Measurements from ENCODE around the gene AKAP9.

DNA sequence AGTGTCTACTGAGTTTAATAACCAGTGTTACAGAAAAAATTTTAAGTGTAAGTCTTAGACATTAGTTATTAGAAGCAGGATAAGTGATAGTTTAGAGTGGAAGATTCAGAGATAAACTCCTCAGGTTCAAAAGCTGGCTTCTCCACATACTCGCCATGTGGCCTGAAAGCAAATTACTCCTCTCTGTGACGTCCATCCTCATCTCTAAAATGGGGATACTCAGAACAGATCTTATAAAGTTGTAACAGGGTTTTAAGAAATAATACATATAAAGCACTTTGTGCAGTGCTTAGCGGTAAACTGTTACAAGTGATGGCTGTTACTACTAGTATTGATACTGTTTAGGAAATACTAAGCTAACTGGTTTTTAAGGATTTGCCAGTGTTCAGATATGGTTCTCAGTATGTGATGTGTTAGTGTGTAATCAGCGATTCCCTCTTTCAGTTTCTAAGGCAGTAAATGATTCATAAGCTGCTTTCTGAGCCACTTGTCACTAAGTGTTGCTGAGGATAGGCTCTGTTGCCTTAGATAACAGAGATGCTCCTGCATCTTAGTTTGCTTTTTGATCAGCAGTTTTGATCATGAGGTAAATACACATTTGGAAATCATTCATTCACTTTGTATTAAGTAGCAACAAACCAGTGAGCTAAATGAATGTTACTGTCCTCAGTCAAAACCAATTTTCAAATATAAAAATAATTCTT, 134.9 kb downstream of the AKAP9 start:
- no peak for TF ChIP-seq CTCF (IDR thresholded peaks at IDR 0.05; ENCODE audit: extremely low read depth in 1 of 2, insufficient read depth in 1 of 2, low read depth in 1 of 2, low read length in 2 of 2)
- TF ChIP-seq POLR2AphosphoS5 (IDR thresholded peaks at IDR 0.05; ENCODE audit: insufficient read depth, low read depth, low read length): no peak
- no peak for TF ChIP-seq MAX (IDR thresholded peaks at IDR 0.05; ENCODE audit: insufficient read depth, insufficient read length)
- no peak for TF ChIP-seq MYC (IDR thresholded peaks at IDR 0.05; ENCODE audit: low read depth, low read length)
- no peak for TF ChIP-seq POLR2A (IDR thresholded peaks at IDR 0.05; ENCODE audit: low read depth, low read length)
- no peak for TF ChIP-seq EZH2 (IDR thresholded peaks at IDR 0.05; ENCODE audit: borderline replicate concordance, low read depth, low read length, severe bottlenecking)
- TF ChIP-seq JUN (IDR thresholded peaks at IDR 0.05; ENCODE audit: borderline replicate concordance, insufficient read depth, insufficient read length, low read depth): no peak

Data from endothelial cell of umbilical vein (primary cell).